H1 (cell line): ENCODE data around the gene MAP6. TPM values are rescaled to one million over a fixed set of nuclear protein-coding genes. Genes with fewer than 3 reads are reported as not detected.

Experiments used
- CTCF ChIA-PET: fragments of 300-600 bp; sonication (Branson Sonifier 250); formaldehyde crosslinking; loops from one replicate; lab custom pipeline; 2021; ENCODE audit not compliant: partially characterized antibody; lab: Charles Lee
- POLR2A ChIA-PET: fragments of 300-600 bp; sonication (Branson Sonifier 250); formaldehyde crosslinking; loops from one replicate; lab custom pipeline; 2021; ENCODE audit warnings: inconsistent platforms; ENCODE audit not compliant: partially characterized antibody; lab: Charles Lee
- DNase-seq, 2 experiments: peaks; one replicate each; pipeline versions ENCODE4 v3.0.0 to v3.0.0-alpha.2; 2010 to 2022; ENCODE audit warnings: low spot score in 2 of 2, low read depth in 1 of 2, mixed read lengths in 1 of 2
- FAIRE-seq: peaks from 2 replicates; lab custom pipeline; 2011; peaks lifted over from hg19 to GRCh38; lab: Jason Lieb, UNC
- H2AFZ ChIP-seq: 2 replicates; pipeline ENCODE4 v1.8.1; 2012; ENCODE audit warnings: low read length, inconsistent platforms
- H2AK5ac ChIP-seq: 2 replicates; pipeline ENCODE4 v1.6.1; 2013; ENCODE audit warnings: low read depth, low read length
- H2BK120ac ChIP-seq: replicated peaks from 2 replicates; pipeline ENCODE3; 2013; ENCODE audit warnings: low read depth, low read length, inconsistent platforms
- H2BK12ac ChIP-seq: 2 replicates; pipeline ENCODE4 v1.6.1; 2013; ENCODE audit warnings: low read depth, low read length
- H2BK15ac ChIP-seq: 2 replicates; pipeline ENCODE4 v1.6.1; 2013; ENCODE audit warnings: low read length
- H2BK20ac ChIP-seq: 2 replicates; pipeline ENCODE4 v1.6.1; 2013; ENCODE audit warnings: low read length
- H2BK5ac ChIP-seq: 2 replicates; pipeline ENCODE4 v1.6.1; 2013; ENCODE audit warnings: low read depth, low read length
- H3K14ac ChIP-seq: 2 replicates; pipeline ENCODE4 v1.6.1; 2013; ENCODE audit warnings: inconsistent platforms; ENCODE audit not compliant: insufficient read length
- H3K18ac ChIP-seq: 2 replicates; pipeline ENCODE4 v1.6.1; 2013; ENCODE audit warnings: low read length; ENCODE audit errors: extremely low read depth
- H3K23ac ChIP-seq: 2 replicates; pipeline ENCODE4 v1.6.1; 2013; ENCODE audit warnings: inconsistent platforms; ENCODE audit not compliant: insufficient read length
- H3K23me2 ChIP-seq: 2 replicates; pipeline ENCODE4 v1.6.1; 2013; ENCODE audit warnings: low read depth, low read length
- H3K27ac ChIP-seq: 2 replicates; pipeline ENCODE4 v1.6.1; 2011; ENCODE audit warnings: low read depth, low read length, inconsistent platforms
- H3K27me3 ChIP-seq, 4 experiments: replicated peaks in 1 of 4; 1 replicate in 1 of 4; 2 replicates in 3 of 4; pipeline versions ENCODE4 v1.6.1 to v1.8.1; 2011 to 2013; ENCODE audit warnings: low read length in 3 of 4, mild to moderate bottlenecking in 3 of 4, inconsistent platforms in 2 of 4, mixed read lengths in 2 of 4, moderate library complexity in 1 of 4; ENCODE audit not compliant: control insufficient read depth in 3 of 4, insufficient read depth in 3 of 4; ENCODE audit errors: extremely low read depth in 1 of 4
- H3K36me3 ChIP-seq, 4 experiments: 2 replicates each; pipeline versions ENCODE4 v1.6.1 to v1.8.1; 2011 to 2013; ENCODE audit warnings: mild to moderate bottlenecking in 4 of 4, low read length in 3 of 4, moderate library complexity in 2 of 4, control low read depth in 1 of 4, inconsistent platforms in 1 of 4; ENCODE audit not compliant: insufficient read depth in 4 of 4, control insufficient read depth in 2 of 4
- H3K4ac ChIP-seq: replicated peaks from 2 replicates; pipeline ENCODE3; 2013; ENCODE audit warnings: low read length, low read depth, mixed read lengths, inconsistent platforms; ENCODE audit not compliant: insufficient read length
- H3K4me1 ChIP-seq, 4 experiments: replicated peaks in 1 of 4; 1 replicate in 1 of 4; 2 replicates in 3 of 4; pipeline versions ENCODE4 v1.6.1 to v1.8.1; 2011 to 2013; ENCODE audit warnings: low read length in 3 of 4, inconsistent platforms in 2 of 4, mixed read lengths in 1 of 4; ENCODE audit not compliant: insufficient read depth in 4 of 4, control insufficient read depth in 3 of 4
- H3K4me2 ChIP-seq, 2 experiments: 2 replicates each; pipeline versions ENCODE4 v1.6.1 to v1.8.1; 2011 to 2013; ENCODE audit warnings: low read depth in 2 of 2, low read length in 2 of 2, control low read depth in 1 of 2, inconsistent platforms in 1 of 2, mild to moderate bottlenecking in 1 of 2; ENCODE audit not compliant: insufficient read depth in 1 of 2
- H3K4me3 ChIP-seq, 4 experiments: fragments of 200-600, 300-600 bp in 1 of 4; sonication (generic), shearing (Covaris generic), sonication (Bioruptor Twin) in 1 of 4; 2 replicates each; pipeline versions ENCODE4 v1.5.1 to v1.8.1; 2011 to 2016; ENCODE audit warnings: low read length in 4 of 4, low read depth in 3 of 4, control low read depth in 2 of 4, inconsistent platforms in 2 of 4, mild to moderate bottlenecking in 2 of 4, mixed read lengths in 1 of 4, moderate library complexity in 1 of 4; ENCODE audit not compliant: insufficient read depth in 2 of 4; ENCODE audit errors: extremely low read depth in 1 of 4
- H3K56ac ChIP-seq: replicated peaks from 2 replicates; pipeline ENCODE3; 2013; ENCODE audit warnings: low read depth, mild to moderate bottlenecking, mixed read lengths, low read length, inconsistent platforms; ENCODE audit not compliant: insufficient read length
- H3K79me1 ChIP-seq: 2 replicates; pipeline ENCODE4 v1.6.1; 2013; ENCODE audit warnings: low read depth, low read length, control low read depth
- H3K79me2 ChIP-seq, 2 experiments: 2 replicates each; pipeline versions ENCODE4 v1.6.1 to v1.8.1; 2012 to 2013; ENCODE audit warnings: low read length in 2 of 2, mild to moderate bottlenecking in 2 of 2, inconsistent platforms in 1 of 2; ENCODE audit not compliant: insufficient read depth in 2 of 2, control insufficient read depth in 1 of 2
- H3K9ac ChIP-seq, 4 experiments: replicated peaks in 1 of 4; 1 replicate in 1 of 4; 2 replicates in 3 of 4; pipeline versions ENCODE4 v1.6.1 to v1.8.1; 2011 to 2013; ENCODE audit warnings: low read depth in 3 of 4, low read length in 3 of 4, control low read depth in 2 of 4, mild to moderate bottlenecking in 2 of 4, moderate library complexity in 2 of 4, inconsistent platforms in 1 of 4; ENCODE audit errors: extremely low read depth in 1 of 4
- H3K9me3 ChIP-seq, 2 experiments: 2 replicates each; pipeline versions ENCODE4 v1.6.1 to v1.8.1; 2012 to 2013; ENCODE audit warnings: mild to moderate bottlenecking in 2 of 2, moderate library complexity in 2 of 2, control low read depth in 1 of 2, inconsistent platforms in 1 of 2, low read depth in 1 of 2, low read length in 1 of 2, mixed read lengths in 1 of 2; ENCODE audit not compliant: insufficient read depth in 2 of 2
- H4K20me1 ChIP-seq, 2 experiments: replicated peaks in 1 of 2; 2 replicates each; pipeline versions ENCODE3 to v1.8.1; 2011 to 2013; ENCODE audit warnings: inconsistent platforms in 2 of 2, low read length in 2 of 2, mild to moderate bottlenecking in 1 of 2; ENCODE audit not compliant: insufficient read depth in 2 of 2, control insufficient read depth in 1 of 2
- H4K5ac ChIP-seq: 2 replicates; pipeline ENCODE4 v1.6.1; 2013; ENCODE audit warnings: low read length, low read depth, mixed read lengths, inconsistent platforms; ENCODE audit not compliant: insufficient read length
- H4K8ac ChIP-seq: 2 replicates; pipeline ENCODE4 v1.8.0; 2013; ENCODE audit warnings: mild to moderate bottlenecking, moderate library complexity, low read length, inconsistent platforms; ENCODE audit not compliant: insufficient read depth; ENCODE audit errors: extremely low read depth
- H4K91ac ChIP-seq: replicated peaks from 2 replicates; pipeline ENCODE3; 2013; ENCODE audit warnings: low read length, mixed read lengths, inconsistent platforms; ENCODE audit not compliant: insufficient read length
- BACH1 ChIP-seq: IDR thresholded peaks from 2 replicates; pipeline ENCODE4 v1.6.1; 2012; ENCODE audit warnings: low read length, improper control_type of control experiment
- BCL11A ChIP-seq, 2 experiments: IDR thresholded peaks; one replicate each; pipeline ENCODE4 v1.6.1; 2011; ENCODE audit warnings: low read depth in 2 of 2, low read length in 2 of 2, mild to moderate bottlenecking in 2 of 2
- CHD1 ChIP-seq: IDR thresholded peaks from 2 replicates; pipeline ENCODE4 v1.6.1; 2012; ENCODE audit warnings: low read depth, low read length, improper control_type of control experiment
- CTBP2 ChIP-seq: IDR thresholded peaks from 2 replicates; pipeline ENCODE4 v1.7.0; 2011; ENCODE audit warnings: borderline replicate concordance, mild to moderate bottlenecking, moderate library complexity, mixed read lengths, low read length; ENCODE audit not compliant: insufficient read depth, insufficient read length
- EGR1 ChIP-seq: IDR thresholded peaks from 2 replicates; pipeline ENCODE4 v1.6.1; 2011; ENCODE audit warnings: low read depth, low read length, borderline replicate concordance
- FOSL1 ChIP-seq: IDR thresholded peaks from 2 replicates; pipeline ENCODE4 v1.6.1; 2011; ENCODE audit warnings: mild to moderate bottlenecking, low read depth, low read length, moderate library complexity; ENCODE audit not compliant: insufficient read depth
- GTF2F1 ChIP-seq: IDR thresholded peaks from 2 replicates; pipeline ENCODE4 v1.6.1; 2012; ENCODE audit warnings: low read depth, low read length, improper control_type of control experiment, borderline replicate concordance
- JUN ChIP-seq: IDR thresholded peaks from 2 replicates; pipeline ENCODE4 v1.6.1; 2011; ENCODE audit warnings: low read depth, mild to moderate bottlenecking, improper control_type of control experiment, low read length
- MAFK ChIP-seq: IDR thresholded peaks from 2 replicates; pipeline ENCODE4 v1.6.1; 2012; ENCODE audit warnings: low read depth, mild to moderate bottlenecking, improper control_type of control experiment, low read length
- POU5F1 ChIP-seq: IDR thresholded peaks from 2 replicates; pipeline ENCODE4 v1.6.1; 2011; ENCODE audit warnings: low read depth, mild to moderate bottlenecking, low read length, moderate library complexity
- RBBP5 ChIP-seq: IDR thresholded peaks from 2 replicates; pipeline ENCODE4 v1.7.1; 2012; ENCODE audit warnings: low read depth, mild to moderate bottlenecking, inconsistent platforms, low read length, moderate library complexity, borderline replicate concordance
- RNF2 ChIP-seq: fragments of 200-900, 300-1000 bp; sonication (generic); IDR thresholded peaks from 2 replicates; pipeline ENCODE4 v1.7.1; 2016; ENCODE audit warnings: borderline replicate concordance, low read depth, mild to moderate bottlenecking, antibody characterized with exemption, low read length; ENCODE audit not compliant: poor library complexity, severe bottlenecking; ENCODE audit errors: missing control alignments
- SP4 ChIP-seq: IDR thresholded peaks from 2 replicates; pipeline ENCODE4 v1.6.1; 2012; ENCODE audit warnings: low read length, inconsistent platforms
- SRF ChIP-seq: IDR thresholded peaks from 2 replicates; pipeline ENCODE4 v1.6.1; 2011; ENCODE audit warnings: mild to moderate bottlenecking, low read depth, low read length, moderate library complexity
- TCF12 ChIP-seq: IDR thresholded peaks from 2 replicates; pipeline ENCODE4 v1.6.1; 2011; ENCODE audit warnings: low read depth, mild to moderate bottlenecking, low read length
- WGBS, 2 experiments: shearing (Covaris generic) in 1 of 2; methylation state at CpG; one replicate each; pipeline versions ENCODE4 v1.1.6 to v1.1.7; 2013 to 2015; ENCODE audit warnings: low lambda C conversion rate in 2 of 2, mixed read lengths in 2 of 2, inconsistent platforms in 1 of 2, low coverage in 1 of 2, missing lambda C conversion rate in 1 of 2; ENCODE audit not compliant: insufficient replicate concordance in 2 of 2, insufficient coverage in 1 of 2, insufficient read length in 1 of 2; ENCODE audit errors: extremely low coverage in 1 of 2, missing lambda C conversion rate in 1 of 2; 5-methylcytosine and 5-hydroxymethylcytosine counted together
- polyA plus RNA-seq, 7 experiments: library from polyadenylated mRNA; depleted of rRNA in 3 of 7; stranded (reverse) in 5 of 7; unstranded in 2 of 7; fragments of >200 nt in 5 of 7; fragments of 200-250 nt in 2 of 7; gene quantifications; 1 replicate in 5 of 7; 2 replicates in 1 of 7; 4 replicates in 1 of 7; pipeline versions ENCODE4 v1.2.1 to v1.2.3, GENCODE V29; 2011 to 2013; ENCODE audit warnings: missing spikeins in 2 of 7, mixed read lengths in 2 of 7
- total RNA-seq: library from RNA; stranded (reverse); fragmentation: NEBNext Ultra II Directional; extraction: Animal tissue kit (Norgen Biotek cat#: 25700); gene quantifications from 2 replicates; pipeline ENCODE4 v1.2.1, GENCODE V29; 2021

MAP6 gene
- total and polyA plus RNA-seq, 2 of the 8 experiments (the other 6 are each of a cell fraction or from before 2014, with no cell fraction given), result 0.54 to 0.89 TPM

DNA sequence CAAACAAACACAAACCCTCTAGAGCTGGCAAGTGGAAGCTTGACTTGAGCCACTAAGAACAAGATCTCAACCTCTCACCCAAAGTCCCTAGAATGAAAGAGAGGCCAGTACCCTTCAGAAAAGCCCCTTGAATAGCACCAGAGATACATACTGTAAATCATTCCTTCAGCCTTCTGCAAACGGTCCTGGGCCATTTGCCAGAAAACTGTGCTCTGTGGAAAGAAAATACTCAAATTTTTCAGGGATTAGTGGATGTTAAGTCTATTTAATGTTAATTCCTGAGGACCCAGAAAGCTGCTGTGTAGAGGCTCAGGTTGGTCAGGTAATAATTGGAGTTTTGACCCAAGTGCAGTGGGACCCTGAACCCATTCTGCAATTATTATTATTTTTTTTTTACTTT, 89.9 kb downstream of the MAP6 start:
- H2BK12ac ChIP-seq, result no peak overlapping the region
- H3K18ac ChIP-seq, result no peak overlapping the region
- H2BK120ac ChIP-seq, result no peak overlapping the region
- H4K20me1 ChIP-seq, result peaks cover 0 to 2% of the 10 kb centered on the region in 2 experiments
- no peak overlapping the region; a peak in 1 of 7 replicates for H3K9ac ChIP-seq
- WGBS, 2 experiments, result 87% methylated on average over 1 of the region's 1 CpG; no CpG with 5 or more reads in 1 of the 2 experiments
- DNase-seq, result no peak
- H3K27ac ChIP-seq, result no peak overlapping the region
- H3K4me2 ChIP-seq, result no peak overlapping the region
- H3K9me3 ChIP-seq, result no peaks in the 10 kb centered on the region
- no peak overlapping the region for H4K8ac ChIP-seq
- H4K5ac ChIP-seq, result no peak overlapping the region
- no peak overlapping the region for H2BK5ac ChIP-seq
- no peak overlapping the region for H2BK20ac ChIP-seq
- H3K14ac ChIP-seq, result no peak overlapping the region
- H3K23ac ChIP-seq, result no peak overlapping the region
- no peaks in the 10 kb centered on the region for H3K27me3 ChIP-seq
- no peaks in the 10 kb centered on the region for H3K79me1 ChIP-seq
- H2AFZ ChIP-seq, result no peak overlapping the region
- H2AK5ac ChIP-seq, result no peak overlapping the region
- no peak overlapping the region for H3K4ac ChIP-seq
- CTCF ChIA-PET, result interaction anchor here (0.8 to 17.4 kb wide), 6 partner anchors 10 to 47 kb away, joined by 3 to 344 read pairs (median 10); partner anchors contain the start of gene SERPINH1
- no peaks in the 10 kb centered on the region; a peak in 1 of 8 replicates for H3K36me3 ChIP-seq
- POLR2A ChIA-PET, result interaction anchor here (0.6 to 35.1 kb wide), 3 partner anchors 16 to 47 kb away, joined by 3 to 1120 read pairs (median 104); partner anchors contain the start of gene SERPINH1
- FAIRE-seq, result no peak
- H3K23me2 ChIP-seq, result peaks cover 3% of the 10 kb centered on the region; the same call in 1 of the 2 replicates
- no peak overlapping the region for H3K4me3 ChIP-seq
- no peak overlapping the region for H2BK15ac ChIP-seq
- H3K56ac ChIP-seq, result no peak overlapping the region
- H4K91ac ChIP-seq, result no peak overlapping the region
- no peaks in the 10 kb centered on the region for H3K79me2 ChIP-seq
- H3K4me1 ChIP-seq, result peaks cover 2 to 14% (median 10%) of the 10 kb centered on the region in 4 experiments
- TF ChIP-seq SP4 (no peak), FOSL1 (no peak), RBBP5 (no peak), RNF2 (no peak), MAFK (no peak), CTBP2 (no peak), TCF12 (no peak), GTF2F1 (no peak), POU5F1 (no peak), CHD1 (no peak), EGR1 (no peak), SRF (no peak), JUN (no peak), BCL11A (IDR thresholded peaks at IDR 0.05; ENCODE audit: low read depth in 2 of 2, low read length in 2 of 2) (no peak), BACH1 (no peak)
